ENCODE data around the gene PCED1B. TPM values are rescaled to one million over a fixed set of nuclear protein-coding genes. Genes with fewer than 3 reads are reported as not detected.
"Not testable (repeated sequence)": the region's sequence is repeated elsewhere in the genome, so short reads cannot be mapped to it uniquely, and the experiment has no call there.

PCED1B gene
- total RNA-seq, 1 donor from 2014 or later = 1.0 TPM

DNA sequence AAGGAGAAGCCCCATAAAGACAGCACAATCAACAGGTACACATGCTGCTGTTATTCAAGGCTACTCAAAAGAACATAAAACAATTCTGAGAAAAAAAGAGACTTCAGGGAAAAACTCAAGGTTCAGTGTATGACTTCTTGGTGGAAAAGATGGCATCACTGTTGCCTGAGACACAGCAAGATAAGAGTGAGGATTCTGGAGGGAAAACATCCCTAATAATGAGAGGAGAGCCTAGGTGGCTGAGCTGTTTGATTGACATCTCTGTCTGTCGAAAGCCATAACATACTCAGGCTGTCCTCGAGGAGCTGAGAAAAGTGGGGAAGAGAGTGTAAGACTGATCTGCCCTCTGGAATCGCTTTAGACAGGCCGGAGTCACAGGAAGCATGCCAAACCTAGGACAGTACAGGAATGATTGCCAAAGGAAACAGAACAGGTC lies 193.8 kb downstream of the PCED1B start:
- Histone ChIP-seq H3K9ac (ENCODE audit: low read depth in 1 of 3, low read length in 3 of 3) (no peak overlapping the region), H3K36me3 (ENCODE audit: control insufficient read depth in 3 of 3, insufficient read depth in 3 of 3, low read length in 3 of 3) (no peaks in the 10 kb centered on the region), H3K4me3 (ENCODE audit: low read length in 3 of 3) (no peak overlapping the region), H3K27ac (ENCODE audit: low read depth, low read length) (no peak overlapping the region), H3K4me1 (ENCODE audit: control insufficient read depth in 3 of 3, insufficient read depth in 3 of 3, low read length in 3 of 3) (peaks cover 0 to 2% (median 0%) of the 10 kb centered on the region in 3 donors), H3K27me3 (ENCODE audit: control insufficient read depth in 3 of 3, insufficient read depth in 3 of 3, low read length in 3 of 3) (no peaks in the 10 kb centered on the region), H3K9me3 (ENCODE audit: control insufficient read depth in 3 of 3, low read length in 3 of 3) (no peaks in the 10 kb centered on the region)

DNA sequence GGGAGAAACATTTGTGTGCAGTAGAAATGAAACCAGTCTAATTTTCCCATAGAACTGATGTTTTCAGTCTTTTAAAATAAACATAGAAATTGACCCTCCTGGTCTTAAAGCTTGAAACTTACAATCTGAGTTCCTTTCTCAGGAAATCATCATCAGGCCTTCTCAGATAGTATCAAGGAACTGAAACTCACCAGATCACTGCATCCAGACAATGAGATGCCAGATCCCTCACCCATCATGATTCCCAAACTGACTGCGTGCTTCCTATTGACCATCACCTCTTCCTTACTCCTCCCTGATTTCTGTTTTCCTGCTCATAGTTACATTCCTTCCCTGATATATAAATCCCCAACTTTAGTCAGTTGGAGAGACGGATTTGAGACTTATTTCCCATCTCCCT lies 195.3 kb downstream of the PCED1B start:
- no peaks in the 10 kb centered on the region for H3K36me3 ChIP-seq (ENCODE audit: control insufficient read depth in 3 of 3, insufficient read depth in 3 of 3, low read length in 3 of 3)
- no peak overlapping the region for H3K27ac ChIP-seq (ENCODE audit: low read depth, low read length)
- H3K9ac ChIP-seq (ENCODE audit: low read depth in 1 of 3, low read length in 3 of 3) = no peak overlapping the region
- no peak overlapping the region for H3K4me3 ChIP-seq (ENCODE audit: low read length in 3 of 3)
- no peaks in the 10 kb centered on the region for H3K9me3 ChIP-seq (ENCODE audit: control insufficient read depth in 3 of 3, low read length in 3 of 3)
- no peaks in the 10 kb centered on the region for H3K27me3 ChIP-seq (ENCODE audit: control insufficient read depth in 3 of 3, insufficient read depth in 3 of 3, low read length in 3 of 3)
- peaks cover 0 to 2% (median 0%) of the 10 kb centered on the region in 3 donors for H3K4me1 ChIP-seq (ENCODE audit: control insufficient read depth in 3 of 3, insufficient read depth in 3 of 3, low read length in 3 of 3)

DNA sequence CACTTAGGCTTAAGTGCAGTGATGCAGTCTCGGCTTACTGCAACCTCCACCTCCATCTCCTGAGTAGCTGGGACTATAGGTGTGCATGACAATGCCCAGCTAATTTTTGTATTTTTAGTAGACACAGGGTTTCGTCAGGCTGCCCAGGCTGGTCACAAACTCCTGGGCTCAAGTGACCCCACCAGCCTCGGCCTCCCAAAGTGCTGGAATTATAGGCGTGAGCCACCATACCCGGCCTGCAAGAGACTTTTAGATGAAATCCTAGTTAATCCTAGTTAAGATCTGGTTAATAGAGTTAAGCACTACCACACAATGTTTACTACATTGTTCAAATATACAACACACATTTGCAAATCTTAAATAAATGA lies 196.8 kb downstream of the PCED1B start:
- H3K9ac ChIP-seq (ENCODE audit: low read depth in 1 of 3, low read length in 3 of 3) = no peak overlapping the region
- no peaks in the 10 kb centered on the region for H3K36me3 ChIP-seq (ENCODE audit: control insufficient read depth in 3 of 3, insufficient read depth in 3 of 3, low read length in 3 of 3)
- H3K27ac ChIP-seq (ENCODE audit: low read depth, low read length) = no peak overlapping the region

DNA sequence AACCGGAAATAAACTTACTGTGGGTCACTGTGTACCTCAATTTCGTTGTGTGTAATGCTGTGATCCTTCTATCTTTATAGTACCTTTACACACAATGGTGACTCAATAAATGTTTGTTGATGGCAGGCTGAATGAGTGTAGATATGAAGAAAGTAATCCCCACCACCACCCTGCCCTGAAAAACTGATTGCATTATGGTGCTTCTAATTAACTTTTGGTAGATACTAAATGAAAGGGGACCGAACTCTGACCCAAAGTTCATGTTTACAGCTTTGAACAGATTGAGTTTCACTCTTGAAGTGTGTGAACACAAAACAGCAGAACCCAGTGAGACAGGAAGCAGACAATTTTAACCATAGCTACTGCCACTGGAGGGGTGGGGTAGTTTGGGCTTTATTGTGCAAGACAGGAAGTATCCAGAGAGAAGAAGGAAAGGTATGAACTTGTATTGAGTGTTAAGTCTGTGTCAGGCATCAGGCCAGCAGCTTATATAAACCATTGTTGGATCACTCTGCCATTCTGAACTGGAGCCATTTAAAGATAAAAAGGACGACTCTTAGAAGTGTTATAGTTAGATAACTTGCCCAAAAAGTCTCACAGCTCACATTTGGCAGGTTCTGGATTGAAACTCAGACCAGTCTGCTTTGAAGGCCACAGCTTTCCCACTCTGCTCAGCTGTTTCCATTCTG lies 197.3 kb downstream of the PCED1B start:
- Histone ChIP-seq H3K36me3 (ENCODE audit: control insufficient read depth in 3 of 3, insufficient read depth in 3 of 3, low read length in 3 of 3) (no peaks in the 10 kb centered on the region), H3K9ac (ENCODE audit: low read depth in 1 of 3, low read length in 3 of 3) (no peak overlapping the region), H3K9me3 (ENCODE audit: control insufficient read depth in 3 of 3, low read length in 3 of 3) (no peaks in the 10 kb centered on the region), H3K27ac (ENCODE audit: low read depth, low read length) (no peak overlapping the region), H3K4me3 (ENCODE audit: low read length in 3 of 3) (no peak overlapping the region), H3K4me1 (ENCODE audit: control insufficient read depth in 3 of 3, insufficient read depth in 3 of 3, low read length in 3 of 3) (peaks cover 0 to 2% (median 0%) of the 10 kb centered on the region in 3 donors), H3K27me3 (ENCODE audit: control insufficient read depth in 3 of 3, insufficient read depth in 3 of 3, low read length in 3 of 3) (no peaks in the 10 kb centered on the region)

More for the DNA sequence above, 196.8 kb downstream of the PCED1B start:
- no peaks in the 10 kb centered on the region for H3K9me3 ChIP-seq (ENCODE audit: control insufficient read depth in 3 of 3, low read length in 3 of 3)
- H3K4me3 ChIP-seq (ENCODE audit: low read length in 3 of 3) = no peak overlapping the region
- no peaks in the 10 kb centered on the region for H3K27me3 ChIP-seq (ENCODE audit: control insufficient read depth in 3 of 3, insufficient read depth in 3 of 3, low read length in 3 of 3)
- H3K4me1 ChIP-seq (ENCODE audit: control insufficient read depth in 3 of 3, insufficient read depth in 3 of 3, low read length in 3 of 3) = peaks cover 0 to 2% (median 0%) of the 10 kb centered on the region in 3 donors

DNA sequence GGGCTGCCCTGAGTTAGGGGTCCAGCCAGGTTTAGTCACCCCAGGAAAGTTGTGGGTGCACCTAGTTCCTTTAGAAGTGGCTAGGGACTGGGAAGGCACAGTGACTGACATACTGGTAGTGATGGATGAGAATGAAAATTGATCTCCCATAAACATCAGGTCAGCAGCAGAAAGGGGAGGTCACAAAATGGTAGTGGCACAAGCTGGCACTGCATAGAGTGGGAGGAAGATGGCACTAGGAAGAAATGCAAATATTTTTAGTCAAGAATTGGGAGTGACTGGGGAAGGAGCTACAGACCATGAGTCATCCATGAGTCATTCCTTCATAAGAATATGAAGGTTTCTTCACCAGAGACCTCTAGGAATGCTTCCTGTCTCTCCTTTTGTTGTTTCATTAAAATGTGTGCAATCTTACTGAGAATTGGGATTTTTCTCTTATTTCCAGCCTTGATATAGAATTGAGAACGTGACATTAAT lies 198.6 kb downstream of the PCED1B start:
- no peaks in the 10 kb centered on the region for H3K27me3 ChIP-seq (ENCODE audit: control insufficient read depth in 3 of 3, insufficient read depth in 3 of 3, low read length in 3 of 3)
- H3K9me3 ChIP-seq (ENCODE audit: control insufficient read depth in 3 of 3, low read length in 3 of 3) = no peaks in the 10 kb centered on the region
- H3K27ac ChIP-seq (ENCODE audit: low read depth, low read length) = no peak overlapping the region
- no peaks in the 10 kb centered on the region for H3K36me3 ChIP-seq (ENCODE audit: control insufficient read depth in 3 of 3, insufficient read depth in 3 of 3, low read length in 3 of 3)
- H3K9ac ChIP-seq (ENCODE audit: low read depth in 1 of 3, low read length in 3 of 3) = no peak overlapping the region
- peaks cover 0 to 2% (median 2%) of the 10 kb centered on the region in 3 donors for H3K4me1 ChIP-seq (ENCODE audit: control insufficient read depth in 3 of 3, insufficient read depth in 3 of 3, low read length in 3 of 3)
- H3K4me3 ChIP-seq (ENCODE audit: low read length in 3 of 3) = no peak overlapping the region

DNA sequence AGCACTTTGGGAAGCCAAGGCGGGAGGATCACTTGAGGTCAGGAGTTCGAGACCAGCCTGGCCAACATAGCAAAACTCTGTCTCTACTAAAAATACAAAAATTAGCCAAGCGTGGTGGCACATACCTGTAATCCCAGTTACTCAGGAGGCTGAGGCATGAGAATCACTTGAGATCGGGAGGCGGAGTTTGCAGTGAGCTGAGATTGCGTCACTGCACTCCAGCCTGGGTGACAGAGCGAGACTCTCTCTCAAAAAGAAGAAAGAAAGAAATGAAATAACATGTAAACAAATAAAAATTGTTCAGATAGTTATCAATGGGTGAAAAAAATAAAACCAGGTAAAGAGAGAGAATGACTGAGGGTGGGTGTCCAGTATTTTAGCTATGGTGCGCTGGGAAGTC lies 200.3 kb downstream of the PCED1B start:
- not testable (repeated sequence) for H3K4me3 ChIP-seq (ENCODE audit: low read length in 3 of 3); H3K4me1 ChIP-seq (ENCODE audit: control insufficient read depth in 3 of 3, insufficient read depth in 3 of 3, low read length in 3 of 3); H3K9me3 ChIP-seq (ENCODE audit: control insufficient read depth in 3 of 3, low read length in 3 of 3); H3K36me3 ChIP-seq (ENCODE audit: control insufficient read depth in 3 of 3, insufficient read depth in 3 of 3, low read length in 3 of 3); H3K27me3 ChIP-seq (ENCODE audit: control insufficient read depth in 3 of 3, insufficient read depth in 3 of 3, low read length in 3 of 3); H3K9ac ChIP-seq (ENCODE audit: low read depth in 1 of 3, low read length in 3 of 3); H3K27ac ChIP-seq (ENCODE audit: low read depth, low read length)

DNA sequence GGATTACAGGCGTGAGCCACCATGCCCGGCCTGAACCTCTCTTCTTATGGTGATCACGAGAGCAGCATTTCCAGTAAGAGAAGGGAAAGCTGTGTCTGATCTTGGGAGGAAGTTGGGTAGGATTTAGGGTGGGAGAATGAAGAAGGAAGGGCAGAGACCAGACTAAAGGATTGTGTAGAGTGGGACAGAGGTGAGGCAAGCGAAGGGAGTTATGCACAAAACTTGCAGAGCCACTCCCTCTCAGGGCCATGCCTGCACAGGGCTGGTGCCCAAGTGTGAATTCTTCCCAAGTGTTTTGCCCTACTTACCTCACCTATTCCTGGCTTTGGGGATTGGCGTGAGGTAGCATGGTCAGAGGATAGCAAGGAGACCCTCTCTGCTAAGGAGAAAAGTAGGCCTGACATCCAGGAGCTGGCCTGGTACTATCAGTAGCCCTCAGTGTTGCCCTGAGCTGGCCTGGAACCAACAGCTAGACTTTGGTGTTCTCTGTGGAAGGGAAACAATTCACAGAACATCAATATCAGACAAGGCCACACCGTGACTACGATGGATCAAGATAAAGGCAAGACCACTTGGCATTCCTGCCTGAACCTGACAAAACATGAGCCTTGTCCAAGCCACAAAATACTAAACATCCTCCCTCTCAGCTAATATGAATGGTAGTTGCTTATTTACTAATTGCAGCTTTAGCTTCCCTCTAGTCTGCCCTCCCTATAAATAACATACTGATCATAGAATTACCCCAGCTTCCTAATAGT lies 201.3 kb downstream of the PCED1B start:
- Histone ChIP-seq H3K4me1 (ENCODE audit: control insufficient read depth in 3 of 3, insufficient read depth in 3 of 3, low read length in 3 of 3) (peaks cover 0 to 2% (median 2%) of the 10 kb centered on the region in 3 donors), H3K9me3 (ENCODE audit: control insufficient read depth in 3 of 3, low read length in 3 of 3) (no peaks in the 10 kb centered on the region), H3K27ac (ENCODE audit: low read depth, low read length) (no peak overlapping the region), H3K9ac (ENCODE audit: low read depth in 1 of 3, low read length in 3 of 3) (no peak overlapping the region), H3K27me3 (ENCODE audit: control insufficient read depth in 3 of 3, insufficient read depth in 3 of 3, low read length in 3 of 3) (no peaks in the 10 kb centered on the region), H3K4me3 (ENCODE audit: low read length in 3 of 3) (no peak overlapping the region), H3K36me3 (ENCODE audit: control insufficient read depth in 3 of 3, insufficient read depth in 3 of 3, low read length in 3 of 3) (no peaks in the 10 kb centered on the region)

DNA sequence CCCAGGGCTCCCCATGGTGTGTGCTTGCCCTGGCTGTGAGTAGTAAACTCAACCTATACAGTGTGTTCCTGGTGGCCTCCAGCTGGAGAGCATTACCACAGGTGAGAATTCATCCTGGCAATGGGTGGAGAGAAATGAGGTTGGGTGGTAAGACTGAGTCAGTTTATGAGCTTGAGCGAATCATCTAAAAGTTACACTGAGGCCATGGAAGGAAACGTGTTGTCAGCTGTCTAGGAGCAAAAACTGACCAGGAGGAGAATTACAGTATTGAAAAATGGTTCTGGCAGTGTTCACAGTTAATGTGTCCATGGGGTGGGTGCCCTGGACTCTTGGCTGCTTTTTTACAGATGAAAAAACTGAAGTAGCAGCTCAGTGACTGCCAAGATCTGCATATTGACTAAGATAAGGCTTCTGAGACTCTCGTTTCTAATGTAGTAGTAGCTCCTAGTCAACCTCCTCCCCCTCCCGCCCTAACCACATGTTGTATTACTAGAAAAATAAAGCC lies 202.3 kb downstream of the PCED1B start:
- Histone ChIP-seq H3K36me3 (ENCODE audit: control insufficient read depth in 3 of 3, insufficient read depth in 3 of 3, low read length in 3 of 3) (no peaks in the 10 kb centered on the region), H3K9ac (ENCODE audit: low read depth in 1 of 3, low read length in 3 of 3) (no peak overlapping the region), H3K27me3 (ENCODE audit: control insufficient read depth in 3 of 3, insufficient read depth in 3 of 3, low read length in 3 of 3) (no peaks in the 10 kb centered on the region), H3K4me3 (ENCODE audit: low read length in 3 of 3) (no peak overlapping the region), H3K4me1 (ENCODE audit: control insufficient read depth in 3 of 3, insufficient read depth in 3 of 3, low read length in 3 of 3) (peaks cover 0 to 2% (median 2%) of the 10 kb centered on the region in 3 donors), H3K9me3 (ENCODE audit: control insufficient read depth in 3 of 3, low read length in 3 of 3) (no peaks in the 10 kb centered on the region), H3K27ac (ENCODE audit: low read depth, low read length) (no peak overlapping the region)

DNA sequence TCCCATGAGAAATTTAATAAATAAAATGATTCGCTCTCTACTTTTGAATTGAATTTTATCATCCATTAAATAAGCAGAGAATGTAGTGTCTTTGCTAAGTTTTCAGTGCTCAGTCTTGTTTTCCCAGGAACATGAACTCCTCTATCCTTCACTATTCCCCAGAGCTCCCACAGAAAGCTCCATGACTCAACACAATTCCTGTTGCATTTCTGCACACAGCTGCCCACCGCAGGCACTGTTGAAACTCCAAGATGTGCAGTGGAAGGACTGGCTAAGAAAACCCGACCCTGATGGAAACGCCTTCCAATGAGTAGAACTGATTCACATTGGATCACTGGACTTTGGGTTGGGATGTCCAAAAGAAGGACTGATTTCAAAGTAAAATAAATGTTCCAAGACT lies 202.8 kb downstream of the PCED1B start:
- H3K27me3 ChIP-seq (ENCODE audit: control insufficient read depth in 3 of 3, insufficient read depth in 3 of 3, low read length in 3 of 3) = no peaks in the 10 kb centered on the region
- H3K9me3 ChIP-seq (ENCODE audit: control insufficient read depth in 3 of 3, low read length in 3 of 3) = no peaks in the 10 kb centered on the region
- H3K27ac ChIP-seq (ENCODE audit: low read depth, low read length) = no peak overlapping the region
- no peak overlapping the region for H3K4me3 ChIP-seq (ENCODE audit: low read length in 3 of 3)
- peaks cover 0 to 2% (median 1%) of the 10 kb centered on the region in 3 donors for H3K4me1 ChIP-seq (ENCODE audit: control insufficient read depth in 3 of 3, insufficient read depth in 3 of 3, low read length in 3 of 3)
- no peaks in the 10 kb centered on the region for H3K36me3 ChIP-seq (ENCODE audit: control insufficient read depth in 3 of 3, insufficient read depth in 3 of 3, low read length in 3 of 3)
- H3K9ac ChIP-seq (ENCODE audit: low read depth in 1 of 3, low read length in 3 of 3) = no peak overlapping the region

All from skeletal muscle tissue (tissue), 4 donors.